Upper lobe of left lung (tissue), 4 donors: Measurements from ENCODE around the gene PRDM4.

Experiments used
- CTCF ChIP-seq, 6 experiments: fragments of 450-650 bp in 4 of 6; fragments of 200-600 bp in 2 of 6; sonication (generic) in 2 of 6; IDR thresholded peaks; one replicate each; pipeline ENCODE4 v1.5.1; 2016 to 2019; ENCODE audit warnings: antibody characterized with exemption in 6 of 6
- EP300 ChIP-seq, 4 donors: sonication (generic); formaldehyde crosslinking; IDR thresholded peaks; one replicate each; pipeline ENCODE4 v1.5.1; 2017; ENCODE audit warnings: antibody characterized with exemption in 4 of 4, control low read depth in 2 of 4
- POLR2A ChIP-seq, 4 donors: fragments of 450-650 bp; IDR thresholded peaks; one replicate each; pipeline ENCODE4 v1.5.1; 2016 to 2017; ENCODE audit warnings: antibody characterized with exemption in 4 of 4, mild to moderate bottlenecking in 2 of 4
- POLR2AphosphoS5 ChIP-seq, 2 donors: sonication (generic); formaldehyde crosslinking; IDR thresholded peaks; one replicate each; pipeline ENCODE4 v1.5.1; 2017; ENCODE audit warnings: antibody characterized with exemption in 2 of 2

GRCh38 chr12:107704041-107704440 lies 56.9 kb downstream of the PRDM4 start:
- no peak for TF ChIP-seq CTCF (IDR thresholded peaks at IDR 0.05)
- no peak for TF ChIP-seq POLR2A (IDR thresholded peaks at IDR 0.05)
- TF ChIP-seq POLR2AphosphoS5 (IDR thresholded peaks at IDR 0.05) = no peak
- TF ChIP-seq EP300 (IDR thresholded peaks at IDR 0.05) = no peak
